Measurements from ENCODE around the gene PLCL2. TPM values are rescaled to one million over a fixed set of nuclear protein-coding genes. Genes with fewer than 3 reads are reported as not detected.

Gene PLCL2
- total and polyA plus RNA-seq, 2 experiments from 2014 or later = 1.6 to 9.7 TPM

DNA sequence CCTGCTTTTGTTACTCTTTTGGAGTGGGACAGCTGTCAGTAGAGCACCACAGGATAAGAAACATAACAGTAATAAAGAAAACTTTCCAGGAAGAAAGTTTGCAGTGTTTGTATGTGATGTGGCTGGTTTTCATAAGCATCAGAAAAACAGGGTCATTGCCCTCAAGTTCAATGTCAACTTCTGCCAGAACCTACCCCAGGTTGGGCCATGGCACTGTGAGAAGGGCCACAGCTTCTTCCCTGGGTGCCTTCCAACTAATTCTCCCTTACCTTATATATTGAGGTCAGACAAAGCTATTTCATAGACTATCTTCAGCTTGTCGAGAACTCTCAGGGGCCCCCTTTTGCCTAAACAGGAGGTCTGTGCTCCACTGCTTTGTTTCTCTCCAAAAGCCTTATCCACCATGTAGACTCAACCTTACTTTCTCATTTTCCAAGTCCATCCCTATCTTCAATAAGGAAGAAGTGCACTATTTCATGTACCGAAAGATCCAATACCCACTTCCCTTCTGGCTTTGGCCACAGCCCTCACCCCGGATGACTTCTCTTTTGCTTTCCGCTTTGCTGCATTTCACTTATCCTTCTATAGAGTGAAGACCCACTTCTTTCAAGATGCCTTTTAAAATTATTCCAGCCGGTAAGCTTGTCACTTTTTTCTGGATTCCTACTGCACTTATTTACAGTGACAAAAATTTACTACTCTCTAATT, 38.2 kb upstream of the PLCL2 start (continued):
- TF ChIP-seq, protein P1, sequence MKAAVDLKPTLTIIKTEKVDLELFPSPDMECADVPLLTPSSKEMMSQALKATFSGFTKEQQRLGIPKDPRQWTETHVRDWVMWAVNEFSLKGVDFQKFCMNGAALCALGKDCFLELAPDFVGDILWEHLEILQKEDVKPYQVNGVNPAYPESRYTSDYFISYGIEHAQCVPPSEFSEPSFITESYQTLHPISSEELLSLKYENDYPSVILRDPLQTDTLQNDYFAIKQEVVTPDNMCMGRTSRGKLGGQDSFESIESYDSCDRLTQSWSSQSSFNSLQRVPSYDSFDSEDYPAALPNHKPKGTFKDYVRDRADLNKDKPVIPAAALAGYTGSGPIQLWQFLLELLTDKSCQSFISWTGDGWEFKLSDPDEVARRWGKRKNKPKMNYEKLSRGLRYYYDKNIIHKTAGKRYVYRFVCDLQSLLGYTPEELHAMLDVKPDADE (IDR thresholded peaks at IDR 0.05) = no peak
- TF ChIP-seq JUNB (IDR thresholded peaks at IDR 0.05; ENCODE audit: unreplicated experiment) (no peak), NANOG (IDR thresholded peaks at IDR 0.05; ENCODE audit: borderline replicate concordance) (no peak), STAT1 (IDR thresholded peaks at IDR 0.05; ENCODE audit: unreplicated experiment) (no peak)

DNA sequence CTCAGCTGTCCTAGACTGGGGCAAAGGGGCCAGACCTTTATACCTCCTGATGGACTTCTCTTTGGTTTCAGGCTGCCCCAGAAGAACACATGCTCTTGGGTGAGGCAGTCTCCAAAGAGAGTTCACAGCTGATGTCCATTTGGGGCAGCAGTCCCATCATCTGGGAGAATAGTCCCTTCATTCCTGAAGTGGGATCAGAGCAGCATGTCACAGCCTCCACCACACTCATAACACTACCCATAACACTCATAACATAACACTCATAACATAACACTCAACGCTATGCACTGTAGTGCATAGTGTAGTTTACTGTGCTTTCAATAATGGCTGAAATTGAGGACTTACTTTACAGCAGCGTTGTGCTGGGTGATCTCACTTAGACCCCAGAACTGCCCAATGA, 36.7 kb upstream of the PLCL2 start:
- no peak overlapping the region for H3K4me3 Mint-ChIP-seq
- no peak overlapping the region for H3K4me2 ChIP-seq
- H3K9me2 ChIP-seq (ENCODE audit: insufficient read depth) = peaks cover 11% of the 10 kb centered on the region; the same call in 1 of the 2 replicates
- H3K27me3 Mint-ChIP-seq (ENCODE audit: insufficient read depth, low read depth, poor library complexity) = peaks cover 1% of the 10 kb centered on the region
- H2AFZ ChIP-seq = no peak overlapping the region
- no peaks in the 10 kb centered on the region for H3F3A ChIP-seq (replicated peaks; ENCODE audit: low read depth)
- ATAC-seq (no peak), DNase-seq (ENCODE audit: low spot score) (no peak)
- H3K36me3 Mint-ChIP-seq (ENCODE audit: low read depth) = no peaks in the 10 kb centered on the region
- H3K27ac Mint-ChIP-seq = no peak overlapping the region
- no peak overlapping the region for H3K27ac ChIP-seq (ENCODE audit: low read depth)
- peaks cover 5% of the 10 kb centered on the region for H3K4me1 Mint-ChIP-seq
- peaks cover 10% of the 10 kb centered on the region for H3K4me1 ChIP-seq (ENCODE audit: insufficient read depth)
- H3K9me3 Mint-ChIP-seq = no peaks in the 10 kb centered on the region
- H3K4me3 ChIP-seq = no peak overlapping the region
- H4K20me1 ChIP-seq (replicated peaks; ENCODE audit: insufficient read depth) = no peaks in the 10 kb centered on the region
- no peaks in the 10 kb centered on the region for H3K36me3 ChIP-seq (ENCODE audit: insufficient read depth)
- no peaks in the 10 kb centered on the region for H3K79me2 ChIP-seq (replicated peaks; ENCODE audit: insufficient read depth)
- no peaks in the 10 kb centered on the region for H3K27me3 ChIP-seq (ENCODE audit: insufficient read depth)
- TF ChIP-seq ZNF114 (CRISPR knock-in tag; IDR thresholded peaks at IDR 0.05) (no peak), CREB1 (CRISPR knock-in tag; IDR thresholded peaks at IDR 0.05; ENCODE audit: low read depth) (no peak), POLR2AphosphoS5 (IDR thresholded peaks at IDR 0.05; ENCODE audit: low read depth) (no peak), EZH2phosphoT487 (IDR thresholded peaks at IDR 0.05; ENCODE audit: unreplicated experiment) (no peak), STAT1 (IDR thresholded peaks at IDR 0.05; ENCODE audit: unreplicated experiment) (no peak), JUNB (IDR thresholded peaks at IDR 0.05; ENCODE audit: unreplicated experiment) (no peak), NANOG (IDR thresholded peaks at IDR 0.05; ENCODE audit: borderline replicate concordance) (no peak), EZH2 (IDR thresholded peaks at IDR 0.05; ENCODE audit: low read depth, unreplicated experiment) (no peak)
- TF ChIP-seq, protein P2, sequence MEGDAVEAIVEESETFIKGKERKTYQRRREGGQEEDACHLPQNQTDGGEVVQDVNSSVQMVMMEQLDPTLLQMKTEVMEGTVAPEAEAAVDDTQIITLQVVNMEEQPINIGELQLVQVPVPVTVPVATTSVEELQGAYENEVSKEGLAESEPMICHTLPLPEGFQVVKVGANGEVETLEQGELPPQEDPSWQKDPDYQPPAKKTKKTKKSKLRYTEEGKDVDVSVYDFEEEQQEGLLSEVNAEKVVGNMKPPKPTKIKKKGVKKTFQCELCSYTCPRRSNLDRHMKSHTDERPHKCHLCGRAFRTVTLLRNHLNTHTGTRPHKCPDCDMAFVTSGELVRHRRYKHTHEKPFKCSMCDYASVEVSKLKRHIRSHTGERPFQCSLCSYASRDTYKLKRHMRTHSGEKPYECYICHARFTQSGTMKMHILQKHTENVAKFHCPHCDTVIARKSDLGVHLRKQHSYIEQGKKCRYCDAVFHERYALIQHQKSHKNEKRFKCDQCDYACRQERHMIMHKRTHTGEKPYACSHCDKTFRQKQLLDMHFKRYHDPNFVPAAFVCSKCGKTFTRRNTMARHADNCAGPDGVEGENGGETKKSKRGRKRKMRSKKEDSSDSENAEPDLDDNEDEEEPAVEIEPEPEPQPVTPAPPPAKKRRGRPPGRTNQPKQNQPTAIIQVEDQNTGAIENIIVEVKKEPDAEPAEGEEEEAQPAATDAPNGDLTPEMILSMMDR (conservative IDR thresholded peaks at IDR 0.05; ENCODE audit: low read depth in 2 of 2) = no peak
- TF ChIP-seq, protein P3, sequence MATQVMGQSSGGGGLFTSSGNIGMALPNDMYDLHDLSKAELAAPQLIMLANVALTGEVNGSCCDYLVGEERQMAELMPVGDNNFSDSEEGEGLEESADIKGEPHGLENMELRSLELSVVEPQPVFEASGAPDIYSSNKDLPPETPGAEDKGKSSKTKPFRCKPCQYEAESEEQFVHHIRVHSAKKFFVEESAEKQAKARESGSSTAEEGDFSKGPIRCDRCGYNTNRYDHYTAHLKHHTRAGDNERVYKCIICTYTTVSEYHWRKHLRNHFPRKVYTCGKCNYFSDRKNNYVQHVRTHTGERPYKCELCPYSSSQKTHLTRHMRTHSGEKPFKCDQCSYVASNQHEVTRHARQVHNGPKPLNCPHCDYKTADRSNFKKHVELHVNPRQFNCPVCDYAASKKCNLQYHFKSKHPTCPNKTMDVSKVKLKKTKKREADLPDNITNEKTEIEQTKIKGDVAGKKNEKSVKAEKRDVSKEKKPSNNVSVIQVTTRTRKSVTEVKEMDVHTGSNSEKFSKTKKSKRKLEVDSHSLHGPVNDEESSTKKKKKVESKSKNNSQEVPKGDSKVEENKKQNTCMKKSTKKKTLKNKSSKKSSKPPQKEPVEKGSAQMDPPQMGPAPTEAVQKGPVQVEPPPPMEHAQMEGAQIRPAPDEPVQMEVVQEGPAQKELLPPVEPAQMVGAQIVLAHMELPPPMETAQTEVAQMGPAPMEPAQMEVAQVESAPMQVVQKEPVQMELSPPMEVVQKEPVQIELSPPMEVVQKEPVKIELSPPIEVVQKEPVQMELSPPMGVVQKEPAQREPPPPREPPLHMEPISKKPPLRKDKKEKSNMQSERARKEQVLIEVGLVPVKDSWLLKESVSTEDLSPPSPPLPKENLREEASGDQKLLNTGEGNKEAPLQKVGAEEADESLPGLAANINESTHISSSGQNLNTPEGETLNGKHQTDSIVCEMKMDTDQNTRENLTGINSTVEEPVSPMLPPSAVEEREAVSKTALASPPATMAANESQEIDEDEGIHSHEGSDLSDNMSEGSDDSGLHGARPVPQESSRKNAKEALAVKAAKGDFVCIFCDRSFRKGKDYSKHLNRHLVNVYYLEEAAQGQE (IDR thresholded peaks at IDR 0.05; ENCODE audit: unreplicated experiment) = no peak
- TF ChIP-seq, protein P4, sequence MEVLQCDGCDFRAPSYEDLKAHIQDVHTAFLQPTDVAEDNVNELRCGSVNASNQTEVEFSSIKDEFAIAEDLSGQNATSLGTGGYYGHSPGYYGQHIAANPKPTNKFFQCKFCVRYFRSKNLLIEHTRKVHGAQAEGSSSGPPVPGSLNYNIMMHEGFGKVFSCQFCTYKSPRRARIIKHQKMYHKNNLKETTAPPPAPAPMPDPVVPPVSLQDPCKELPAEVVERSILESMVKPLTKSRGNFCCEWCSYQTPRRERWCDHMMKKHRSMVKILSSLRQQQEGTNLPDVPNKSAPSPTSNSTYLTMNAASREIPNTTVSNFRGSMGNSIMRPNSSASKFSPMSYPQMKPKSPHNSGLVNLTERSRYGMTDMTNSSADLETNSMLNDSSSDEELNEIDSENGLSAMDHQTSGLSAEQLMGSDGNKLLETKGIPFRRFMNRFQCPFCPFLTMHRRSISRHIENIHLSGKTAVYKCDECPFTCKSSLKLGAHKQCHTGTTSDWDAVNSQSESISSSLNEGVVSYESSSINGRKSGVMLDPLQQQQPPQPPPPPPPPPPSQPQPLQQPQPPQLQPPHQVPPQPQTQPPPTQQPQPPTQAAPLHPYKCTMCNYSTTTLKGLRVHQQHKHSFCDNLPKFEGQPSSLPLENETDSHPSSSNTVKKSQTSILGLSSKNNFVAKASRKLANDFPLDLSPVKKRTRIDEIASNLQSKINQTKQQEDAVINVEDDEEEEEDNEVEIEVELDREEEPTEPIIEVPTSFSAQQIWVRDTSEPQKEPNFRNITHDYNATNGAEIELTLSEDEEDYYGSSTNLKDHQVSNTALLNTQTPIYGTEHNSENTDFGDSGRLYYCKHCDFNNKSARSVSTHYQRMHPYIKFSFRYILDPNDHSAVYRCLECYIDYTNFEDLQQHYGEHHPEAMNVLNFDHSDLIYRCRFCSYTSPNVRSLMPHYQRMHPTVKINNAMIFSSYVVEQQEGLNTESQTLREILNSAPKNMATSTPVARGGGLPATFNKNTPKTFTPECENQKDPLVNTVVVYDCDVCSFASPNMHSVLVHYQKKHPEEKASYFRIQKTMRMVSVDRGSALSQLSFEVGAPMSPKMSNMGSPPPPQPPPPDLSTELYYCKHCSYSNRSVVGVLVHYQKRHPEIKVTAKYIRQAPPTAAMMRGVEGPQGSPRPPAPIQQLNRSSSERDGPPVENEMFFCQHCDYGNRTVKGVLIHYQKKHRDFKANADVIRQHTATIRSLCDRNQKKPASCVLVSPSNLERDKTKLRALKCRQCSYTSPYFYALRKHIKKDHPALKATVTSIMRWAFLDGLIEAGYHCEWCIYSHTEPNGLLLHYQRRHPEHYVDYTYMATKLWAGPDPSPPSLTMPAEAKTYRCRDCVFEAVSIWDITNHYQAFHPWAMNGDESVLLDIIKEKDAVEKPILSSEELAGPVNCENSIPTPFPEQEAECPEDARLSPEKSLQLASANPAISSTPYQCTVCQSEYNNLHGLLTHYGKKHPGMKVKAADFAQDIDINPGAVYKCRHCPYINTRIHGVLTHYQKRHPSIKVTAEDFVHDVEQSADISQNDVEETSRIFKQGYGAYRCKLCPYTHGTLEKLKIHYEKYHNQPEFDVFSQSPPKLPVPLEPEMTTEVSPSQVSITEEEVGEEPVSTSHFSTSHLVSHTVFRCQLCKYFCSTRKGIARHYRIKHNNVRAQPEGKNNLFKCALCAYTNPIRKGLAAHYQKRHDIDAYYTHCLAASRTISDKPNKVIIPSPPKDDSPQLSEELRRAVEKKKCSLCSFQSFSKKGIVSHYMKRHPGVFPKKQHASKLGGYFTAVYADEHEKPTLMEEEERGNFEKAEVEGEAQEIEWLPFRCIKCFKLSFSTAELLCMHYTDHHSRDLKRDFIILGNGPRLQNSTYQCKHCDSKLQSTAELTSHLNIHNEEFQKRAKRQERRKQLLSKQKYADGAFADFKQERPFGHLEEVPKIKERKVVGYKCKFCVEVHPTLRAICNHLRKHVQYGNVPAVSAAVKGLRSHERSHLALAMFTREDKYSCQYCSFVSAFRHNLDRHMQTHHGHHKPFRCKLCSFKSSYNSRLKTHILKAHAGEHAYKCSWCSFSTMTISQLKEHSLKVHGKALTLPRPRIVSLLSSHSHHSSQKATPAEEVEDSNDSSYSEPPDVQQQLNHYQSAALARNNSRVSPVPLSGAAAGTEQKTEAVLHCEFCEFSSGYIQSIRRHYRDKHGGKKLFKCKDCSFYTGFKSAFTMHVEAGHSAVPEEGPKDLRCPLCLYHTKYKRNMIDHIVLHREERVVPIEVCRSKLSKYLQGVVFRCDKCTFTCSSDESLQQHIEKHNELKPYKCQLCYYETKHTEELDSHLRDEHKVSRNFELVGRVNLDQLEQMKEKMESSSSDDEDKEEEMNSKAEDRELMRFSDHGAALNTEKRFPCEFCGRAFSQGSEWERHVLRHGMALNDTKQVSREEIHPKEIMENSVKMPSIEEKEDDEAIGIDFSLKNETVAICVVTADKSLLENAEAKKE (CRISPR knock-in tag; IDR thresholded peaks at IDR 0.05) = no peak

Data from GM23338 (cell line).